GM23248 (cell line): Measurements from ENCODE around the gene TUBG2.

Experiments used
- EZH2 ChIP-seq: fragments of 200-600 bp; sonication (generic); IDR thresholded peaks from 2 replicates; pipeline ENCODE4 v1.6.1; 2018; ENCODE audit warnings: antibody characterized with exemption, mild to moderate bottlenecking; ENCODE audit not compliant: insufficient read depth, poor library complexity, severe bottlenecking
- EZH2phosphoT487 ChIP-seq: fragments of 200-600 bp; sonication (generic); IDR thresholded peaks from 2 replicates; pipeline ENCODE4 v1.6.1; 2018; ENCODE audit warnings: antibody characterized with exemption, moderate library complexity, mild to moderate bottlenecking, low read depth; ENCODE audit not compliant: insufficient read depth

- TF ChIP-seq EZH2 (no peak), EZH2phosphoT487 (no peak)
Measured at GRCh38 chr17:42686520-42687128, 27.5 kb downstream of the TUBG2 start.
